NK-92 (cell line): ENCODE data around the gene DISC1.

Source experiments
- DNase-seq: peaks from one replicate; lab custom pipeline; 2025; ENCODE audit not compliant: unreplicated experiment; lab: John Stamatoyannopoulos, UW

The DISC1 gene

DNA sequence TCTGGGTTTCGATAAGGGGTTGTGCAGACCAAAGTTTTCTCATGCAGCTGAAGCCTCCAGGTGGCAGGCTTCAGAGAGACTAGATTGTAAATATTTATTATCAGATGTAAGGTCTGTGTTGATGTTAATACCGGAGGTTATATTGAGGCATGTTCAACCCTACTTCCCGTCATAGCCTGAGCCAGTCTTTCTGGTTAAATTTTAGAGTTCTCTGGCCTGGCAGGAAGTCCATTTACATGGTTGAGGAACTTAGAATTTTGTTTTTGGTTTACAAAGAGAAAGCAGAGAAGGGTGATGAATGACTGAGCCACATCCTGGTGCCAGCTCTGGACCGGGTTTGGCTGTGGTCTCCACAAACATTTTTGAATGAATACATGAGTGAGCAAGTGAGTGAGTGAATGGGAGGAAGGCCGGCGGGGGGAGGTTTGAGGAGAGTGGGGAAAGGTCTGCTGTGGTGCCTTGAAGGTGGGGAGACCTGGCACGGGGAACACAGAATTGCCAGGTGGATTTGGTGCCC is 218.5 kb downstream of the DISC1 start:
- no peak for DNase-seq

GRCh38 chr1:231847612-231848397 is 221.2 kb downstream of the DISC1 start:
- DNase-seq: no peak

DNA sequence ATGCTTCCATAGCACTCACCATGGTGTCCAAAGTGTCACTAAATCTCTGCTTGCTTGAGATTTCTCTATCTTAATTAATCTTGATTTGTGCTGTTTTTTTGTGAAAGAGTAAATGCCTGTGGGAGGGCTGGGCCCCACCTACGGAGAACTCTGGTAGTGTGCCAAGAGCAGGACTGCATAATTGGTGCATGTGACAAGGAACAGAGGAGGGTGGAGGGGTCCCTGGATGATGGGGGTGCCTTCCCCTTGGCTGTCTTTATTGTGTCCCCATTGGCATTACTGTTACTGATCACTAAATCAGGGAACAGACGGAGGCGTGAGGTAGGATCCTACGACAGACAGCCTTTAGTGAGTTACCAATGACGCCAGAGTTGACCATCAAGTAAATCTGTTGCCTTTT is 223.4 kb downstream of the DISC1 start:
- DNase-seq: no peak

DNA sequence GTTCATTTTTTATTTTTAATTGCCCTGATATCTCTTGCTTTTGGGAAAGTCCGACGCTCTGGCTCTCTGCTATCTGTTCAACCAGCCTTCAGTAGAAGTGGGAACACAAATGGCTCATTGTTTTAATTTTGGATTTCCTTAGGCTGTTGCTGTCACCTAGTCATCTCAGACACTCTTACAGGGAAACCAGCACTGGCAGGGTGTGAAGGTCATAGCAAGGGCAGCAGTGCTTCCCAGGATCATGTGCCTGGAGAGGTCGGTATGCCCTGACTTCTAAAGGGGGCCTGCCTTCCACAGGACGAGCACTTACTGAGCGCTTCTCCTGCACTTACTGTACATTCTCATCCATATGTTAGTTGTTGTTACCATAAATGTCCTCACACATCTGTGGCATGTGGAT is 224.2 kb downstream of the DISC1 start:
- DNase-seq: no peak

DNA sequence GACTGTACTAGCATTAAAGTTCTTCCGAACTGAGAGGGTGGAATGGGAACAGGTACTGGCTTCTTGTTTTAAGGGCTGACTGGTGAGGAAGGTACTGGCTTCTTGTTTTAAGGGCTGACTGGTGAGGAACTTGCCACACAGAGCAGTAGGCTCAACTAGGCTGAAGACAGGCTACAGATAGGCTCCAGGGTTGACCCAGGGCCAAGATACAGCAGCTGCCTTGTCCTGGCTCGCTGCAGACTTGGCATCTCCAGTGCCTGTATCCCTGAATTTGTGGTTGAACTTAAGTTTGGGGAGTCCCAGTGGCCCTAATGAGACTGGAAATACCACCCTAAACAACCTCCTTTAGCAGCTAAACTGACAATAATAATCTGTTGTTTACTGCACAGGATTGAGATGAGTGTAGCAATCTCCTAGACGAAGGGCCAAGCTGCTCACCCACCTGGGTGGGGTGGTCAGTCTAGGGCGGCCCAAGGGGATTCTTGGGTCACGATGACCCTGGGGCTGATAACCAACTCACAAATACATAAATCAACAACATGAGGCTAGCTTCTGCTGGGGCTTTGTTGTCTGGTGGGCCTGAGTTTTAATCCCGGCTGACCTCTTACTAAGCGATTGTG is 227.1 kb downstream of the DISC1 start:
- DNase-seq: no peak

GRCh38 chr1:231855361-231855760 is 228.8 kb downstream of the DISC1 start:
- DNase-seq: no peak

DNA sequence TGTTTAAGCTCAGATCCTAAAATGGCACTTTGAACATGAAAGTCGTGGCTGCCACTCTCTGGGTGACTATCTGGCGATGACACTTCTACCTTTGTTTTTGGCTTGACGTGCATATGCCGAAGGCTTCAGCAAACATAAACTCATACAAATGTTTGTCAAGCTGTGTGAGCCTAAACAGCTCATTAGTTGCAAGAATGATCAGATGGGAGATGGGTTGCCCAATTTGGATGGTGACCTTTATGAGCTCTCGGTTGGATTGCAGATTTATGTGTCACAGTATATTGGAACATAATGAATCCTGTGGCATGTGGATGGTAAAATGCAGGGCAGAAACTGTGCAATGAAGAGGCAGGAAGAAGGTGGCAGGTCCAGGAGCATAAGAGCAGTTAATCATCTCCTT is 229.3 kb downstream of the DISC1 start:
- no peak for DNase-seq

DNA sequence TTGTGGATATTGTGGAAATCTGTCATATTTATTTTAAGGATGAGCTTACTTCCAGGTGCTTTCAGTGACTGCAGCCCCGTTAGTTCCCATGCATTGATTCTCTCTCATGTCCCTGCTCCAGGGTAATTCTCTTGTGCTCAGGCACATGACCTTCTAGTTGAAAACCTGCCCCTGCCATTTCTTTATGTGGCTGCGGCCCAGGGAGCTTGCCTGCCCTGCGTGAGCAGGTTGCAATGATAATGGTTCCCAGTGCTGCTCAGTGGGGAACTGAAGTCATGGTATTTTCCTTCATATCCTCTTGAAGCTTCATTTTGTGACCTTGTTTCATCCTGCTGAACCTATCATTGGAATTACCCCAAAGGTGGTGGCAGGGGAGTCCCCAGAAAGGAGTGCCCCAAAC is 229.8 kb downstream of the DISC1 start:
- no peak for DNase-seq

- DNase-seq: no peak
These were observed 230.3 kb downstream of the DISC1 start for GRCh38 chr1:231856894-231857293.

DNA sequence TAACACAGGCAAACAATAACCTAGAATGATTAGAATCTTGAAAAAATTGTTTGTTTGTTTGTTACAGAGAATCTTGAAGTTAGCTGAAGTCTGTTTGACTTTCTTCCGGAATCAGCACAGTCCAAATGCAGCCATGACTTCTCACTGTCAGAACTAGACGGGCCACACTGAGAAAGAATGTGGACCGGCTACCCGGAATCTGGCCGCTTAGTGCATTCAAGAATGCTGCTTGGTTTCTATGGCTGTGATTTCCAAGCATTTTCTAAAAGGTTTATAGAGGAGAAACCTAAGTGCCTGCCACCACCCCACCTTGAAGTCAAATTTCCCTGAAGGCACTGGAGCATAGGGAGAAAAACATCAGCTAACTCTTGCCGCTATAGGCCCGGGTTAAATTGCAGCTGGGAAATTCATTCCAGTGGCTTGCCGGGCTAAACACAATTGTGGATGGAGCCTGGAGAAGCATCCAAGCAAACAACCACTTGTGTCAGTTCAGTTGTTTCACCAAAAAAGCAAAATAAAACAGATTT is 231.1 kb downstream of the DISC1 start:
- DNase-seq: no peak

GRCh38 chr1:231860221-231861088 is 233.9 kb downstream of the DISC1 start:
- DNase-seq: no peak

DNA sequence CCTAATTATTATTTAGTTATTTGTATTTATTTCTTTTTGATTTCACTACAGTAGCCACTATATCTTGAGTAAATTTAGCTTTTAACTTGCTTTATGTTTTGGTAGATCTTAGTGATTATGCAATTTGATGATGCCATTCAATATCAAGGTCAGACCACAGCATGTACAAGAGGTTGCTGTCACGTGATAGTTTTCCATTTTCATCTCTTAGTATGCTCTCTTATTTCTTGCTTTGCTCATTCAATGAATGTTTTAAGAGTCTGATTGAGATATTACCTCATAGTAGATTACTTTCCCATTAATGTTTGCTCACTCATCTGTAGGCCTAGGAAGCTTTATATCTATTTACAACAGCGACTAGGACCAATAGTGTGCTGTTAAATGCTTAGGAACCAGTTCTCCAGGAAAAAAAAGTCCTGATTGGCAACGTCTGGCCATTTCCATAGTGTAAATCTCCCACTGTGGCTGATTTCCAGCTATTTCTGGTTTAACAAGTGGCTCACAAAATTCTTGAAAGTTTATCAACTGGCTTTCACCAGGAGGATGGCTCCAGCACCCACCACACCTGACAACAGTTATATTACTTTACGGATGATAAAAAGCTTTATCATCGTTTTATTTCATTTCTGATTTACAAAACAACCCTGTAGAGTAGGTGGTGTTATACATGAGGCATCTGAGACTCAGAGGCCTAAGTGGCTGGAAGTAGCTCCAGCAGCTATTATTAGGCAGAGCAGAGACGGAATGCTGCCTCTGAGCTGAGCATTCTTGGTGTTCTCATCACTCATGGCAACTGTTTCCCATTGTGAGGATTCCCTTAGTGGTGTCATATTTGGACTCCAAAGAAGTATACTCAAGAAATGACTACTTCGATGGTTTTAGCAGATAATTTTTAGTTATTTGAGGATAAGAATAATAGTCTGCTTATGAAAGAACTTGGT is 235.2 kb downstream of the DISC1 start:
- DNase-seq: no peak

GRCh38 chr1:231862611-231863010 is 236.0 kb downstream of the DISC1 start:
- DNase-seq: no peak

DNA sequence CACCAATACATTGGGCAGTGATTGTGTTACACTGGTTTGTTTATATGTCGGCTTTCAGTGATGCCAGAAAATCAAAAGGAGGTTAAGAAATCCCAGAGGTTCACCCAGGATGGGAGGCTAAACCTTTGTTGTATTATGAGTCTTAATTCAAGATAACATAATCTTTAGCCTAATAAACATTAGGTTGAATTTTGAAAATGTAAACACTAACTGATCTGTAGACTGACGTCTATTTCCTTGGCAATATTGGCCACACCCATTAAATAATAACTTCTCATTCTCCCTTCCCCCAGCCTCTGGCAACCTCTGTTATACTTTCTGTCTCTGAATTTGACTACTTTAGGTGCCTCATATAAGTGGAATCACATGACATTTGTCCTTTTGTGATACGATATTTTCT is 238.7 kb downstream of the DISC1 start:
- no peak for DNase-seq

GRCh38 chr1:231866392-231867331 is 240.1 kb downstream of the DISC1 start:
- DNase-seq: no peak

DNA sequence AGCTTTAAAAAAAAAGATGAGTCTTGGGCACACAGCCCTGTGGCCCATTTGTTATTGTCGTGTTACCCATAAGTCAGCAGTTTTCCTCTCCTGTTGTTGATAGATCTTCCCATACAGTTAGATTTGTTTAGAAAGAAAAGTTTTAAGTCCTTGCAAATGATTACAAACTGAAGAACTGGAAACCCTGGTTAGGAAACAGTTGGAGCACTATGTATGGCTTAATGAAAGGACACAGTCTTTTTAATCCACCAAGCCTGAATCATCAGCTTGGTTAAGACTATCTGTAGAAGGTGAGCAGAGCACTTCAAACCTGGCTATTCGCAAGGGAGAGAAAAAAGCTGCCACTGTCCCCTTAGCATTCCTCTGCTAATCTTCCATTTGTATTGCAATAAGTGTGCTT is 241.0 kb downstream of the DISC1 start:
- no peak for DNase-seq

DNA sequence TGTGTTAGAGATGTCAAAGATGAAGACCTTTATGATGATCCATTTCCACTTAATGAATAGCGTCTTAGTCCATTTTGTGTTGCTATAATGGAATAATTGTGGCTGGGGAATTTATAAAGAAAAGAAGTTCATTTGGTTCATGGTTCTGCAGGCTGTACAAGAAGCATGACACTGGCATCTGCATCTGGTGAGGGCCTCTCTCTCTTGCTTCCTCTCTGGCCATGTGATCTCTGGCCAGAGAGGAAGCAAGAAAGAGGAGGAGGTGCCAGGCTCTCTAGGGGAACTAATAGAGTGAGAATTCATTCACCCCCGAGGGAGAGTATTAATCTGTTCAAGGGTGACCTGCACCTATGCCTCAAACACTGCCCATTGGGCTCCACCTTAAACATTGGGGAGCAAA is 242.8 kb downstream of the DISC1 start:
- DNase-seq: no peak

DNA sequence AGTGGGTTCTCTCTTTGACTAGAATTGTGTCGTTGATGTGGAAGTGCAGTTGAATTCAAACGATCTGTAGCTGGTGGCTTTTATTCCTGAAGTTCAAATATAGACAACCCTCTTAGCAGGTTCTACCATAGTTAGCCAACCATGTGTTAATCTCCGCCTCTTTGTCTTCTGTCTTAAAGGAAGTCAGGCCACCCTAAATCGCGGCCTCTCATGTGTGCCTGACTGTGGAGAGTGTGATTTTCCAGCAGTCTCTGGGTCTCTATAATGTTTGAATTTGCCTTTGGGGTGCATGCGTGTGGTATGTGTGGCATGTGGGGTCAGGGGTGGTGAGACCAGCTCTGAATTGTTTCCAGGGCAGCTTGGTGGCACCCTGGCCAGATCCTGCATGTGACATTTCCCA is 244.9 kb downstream of the DISC1 start:
- no peak for DNase-seq

DNA sequence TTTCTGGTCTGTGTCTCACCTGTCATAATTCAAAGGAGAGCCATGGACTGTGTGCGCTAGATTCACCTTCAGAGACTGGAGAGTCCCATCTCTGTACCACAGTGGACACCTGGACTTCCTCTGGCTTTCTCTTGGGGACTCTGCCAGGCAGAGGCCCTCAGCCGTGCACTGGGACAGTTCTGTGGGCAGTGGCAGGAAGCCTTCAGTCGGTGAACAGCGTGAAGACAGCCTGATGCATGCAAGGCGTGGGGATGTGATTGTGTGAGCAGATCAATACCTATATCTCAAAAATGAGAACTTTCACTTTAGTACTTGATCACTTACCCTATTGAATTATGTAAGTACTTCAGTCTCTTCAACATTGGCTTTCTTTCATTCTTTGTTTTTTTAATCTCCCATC is 245.3 kb downstream of the DISC1 start:
- no peak for DNase-seq
